HG03280 (cell line): ENCODE data around the gene MLXIP.
"Not testable (repeated sequence)": the region's sequence is repeated elsewhere in the genome, so short reads cannot be mapped to it uniquely, and the experiment has no call there.

Experiments used
- ATAC-seq: cut with Tn5 transposase; IDR thresholded peaks from one replicate; pipeline ENCODE4 v1.9.1; 2021; ENCODE audit warnings: mild to moderate bottlenecking, moderate library complexity; ENCODE audit not compliant: unreplicated experiment

Gene MLXIP

DNA sequence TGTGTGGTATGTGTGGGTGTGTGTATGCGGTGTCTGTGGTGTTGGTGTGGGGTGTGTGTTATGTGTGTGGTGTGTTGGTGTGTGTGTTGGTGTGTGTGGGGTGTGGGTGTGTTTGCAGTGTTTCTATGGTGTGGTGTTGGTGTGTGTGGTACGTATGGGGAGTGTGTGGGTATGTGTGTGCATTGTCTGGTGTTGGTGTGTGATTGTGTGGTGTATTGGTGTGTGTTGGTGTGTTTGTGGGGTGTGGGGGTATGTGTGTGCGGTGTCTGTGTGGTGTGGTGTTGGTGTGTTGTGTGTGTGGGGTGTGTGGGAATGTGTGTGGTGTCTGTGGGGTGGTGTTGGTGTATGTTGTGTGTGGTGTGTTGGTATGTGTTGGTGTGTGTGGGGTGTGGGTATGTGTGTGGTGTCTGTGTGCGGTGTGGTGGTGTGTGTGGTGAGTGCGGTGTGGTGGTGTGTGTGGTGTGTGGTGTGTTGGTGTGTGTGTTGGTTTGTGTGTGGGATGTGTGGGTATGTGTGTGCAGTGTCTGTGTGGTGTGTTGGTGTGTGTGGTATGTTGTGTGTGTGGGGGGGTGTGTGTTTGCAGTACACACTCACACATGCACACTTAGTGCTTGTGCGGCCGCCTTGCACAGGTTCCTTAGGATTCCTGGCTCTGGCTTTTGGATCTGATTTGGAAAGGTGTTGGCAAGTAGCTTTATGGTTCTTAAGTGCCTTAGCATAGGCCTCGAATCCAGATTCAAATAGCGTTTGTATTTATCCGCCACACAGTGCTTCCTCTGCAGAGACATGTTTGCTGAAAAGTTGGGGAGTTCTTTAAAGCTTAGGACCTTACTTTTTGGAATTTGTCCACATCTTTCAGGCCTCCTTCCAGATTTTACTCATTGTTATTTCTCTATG, 16.4 kb downstream of the MLXIP start:
- no peak for ATAC-seq

DNA sequence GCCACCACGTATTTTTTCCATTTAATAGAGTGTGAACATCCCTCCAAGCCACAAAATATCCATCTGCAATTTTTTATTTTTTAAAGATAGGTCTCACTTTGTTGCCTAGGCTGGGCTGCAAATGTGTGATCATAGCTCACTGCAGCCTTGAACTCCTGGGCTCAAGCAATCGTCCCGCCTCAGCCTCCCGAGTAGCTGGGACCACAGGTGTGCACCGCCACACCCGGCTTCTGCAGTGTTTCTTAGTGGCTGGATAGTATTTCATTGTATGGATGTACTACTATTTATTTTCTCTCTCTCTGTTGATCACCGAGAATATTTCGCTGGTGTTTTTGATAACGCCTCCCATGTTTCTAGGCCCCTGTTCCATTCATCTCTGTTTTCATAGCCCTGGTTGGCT, 17.5 kb downstream of the MLXIP start:
- ATAC-seq: no peak

DNA sequence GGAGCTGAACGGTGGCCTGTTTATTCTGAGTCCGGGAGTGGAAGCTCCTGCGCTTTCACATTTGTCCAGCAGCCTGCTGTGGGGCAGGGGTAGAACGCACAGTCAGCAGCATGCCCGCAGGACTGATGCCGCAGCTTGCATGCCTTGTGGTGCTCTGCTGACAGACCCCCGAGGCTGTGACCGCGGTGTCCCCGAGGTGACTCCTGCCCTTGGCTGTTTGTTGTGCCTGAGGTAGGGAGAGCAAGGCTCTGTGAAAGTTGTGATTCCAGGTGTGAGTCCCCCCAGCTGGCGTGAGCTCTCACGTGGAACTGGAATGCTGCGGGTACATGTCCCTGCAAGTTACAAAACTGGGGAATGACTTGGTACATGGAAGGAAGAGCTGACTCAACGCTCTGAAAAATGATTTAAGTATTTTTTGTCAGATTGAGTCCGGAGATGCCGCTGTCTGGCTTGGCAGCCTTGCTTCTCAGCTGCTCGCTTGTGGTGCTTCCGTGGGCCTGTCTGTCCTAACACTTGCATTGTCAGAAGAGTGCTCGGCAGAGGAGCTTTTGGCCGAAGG, 18.1 kb downstream of the MLXIP start:
- ATAC-seq: no peak

DNA sequence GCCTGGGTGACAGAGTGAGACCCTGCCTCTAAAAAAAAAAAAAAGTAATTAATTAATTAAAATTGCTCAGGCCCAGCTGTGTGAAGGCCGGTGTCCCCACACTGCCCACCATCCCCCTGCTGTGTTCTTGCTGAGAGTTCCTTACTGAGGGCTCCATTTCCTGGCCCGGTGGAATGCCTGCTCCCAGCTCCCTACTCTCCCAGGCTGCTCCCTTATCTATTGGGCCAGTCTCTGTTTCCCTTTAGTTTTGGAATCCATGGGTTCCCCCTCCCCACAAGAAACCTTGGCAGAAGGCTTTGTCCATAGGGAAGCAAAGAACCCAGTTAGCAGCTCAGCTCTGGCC, 19.0 kb downstream of the MLXIP start:
- ATAC-seq: no peak

DNA sequence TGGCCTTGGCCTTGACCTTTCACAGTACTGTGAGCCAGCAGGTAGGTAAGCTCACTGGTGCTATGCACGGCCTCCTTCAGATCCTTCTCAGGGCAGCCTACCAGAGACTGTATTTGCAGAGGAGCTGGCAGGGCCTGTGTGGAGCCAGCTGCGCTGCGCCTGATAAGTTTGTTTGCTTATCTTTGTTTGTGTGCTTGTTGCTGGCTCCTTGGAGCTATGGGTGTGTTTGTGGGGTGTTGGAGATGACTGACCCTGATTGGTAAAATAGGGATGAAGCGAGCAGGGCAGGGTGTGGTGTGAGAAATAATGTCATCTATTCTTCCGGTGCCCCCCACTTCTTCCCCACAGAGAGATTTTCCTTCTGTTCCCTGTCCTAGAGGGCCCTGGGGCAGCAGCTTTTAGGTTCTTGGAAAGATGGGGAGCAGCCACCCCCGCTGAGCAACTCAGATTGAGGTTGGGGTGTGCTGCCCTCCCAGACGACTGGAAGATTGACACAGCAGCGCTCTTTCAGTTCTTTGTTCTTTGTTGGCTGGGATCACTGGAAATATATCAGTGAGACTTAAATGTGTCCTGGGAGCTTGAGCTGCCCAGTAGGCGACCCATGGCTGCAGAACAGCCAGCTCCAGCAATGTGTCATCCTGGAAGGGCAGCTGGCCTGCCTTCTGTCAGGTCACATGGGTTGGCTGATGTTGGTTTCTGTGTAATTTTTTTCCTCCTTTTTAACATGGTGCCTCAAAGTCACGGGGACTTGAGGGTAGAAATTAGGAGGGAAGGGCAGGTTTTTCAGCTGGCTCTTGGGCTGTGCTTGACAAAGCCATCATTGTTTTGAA, 19.6 kb downstream of the MLXIP start:
- ATAC-seq: no peak

DNA sequence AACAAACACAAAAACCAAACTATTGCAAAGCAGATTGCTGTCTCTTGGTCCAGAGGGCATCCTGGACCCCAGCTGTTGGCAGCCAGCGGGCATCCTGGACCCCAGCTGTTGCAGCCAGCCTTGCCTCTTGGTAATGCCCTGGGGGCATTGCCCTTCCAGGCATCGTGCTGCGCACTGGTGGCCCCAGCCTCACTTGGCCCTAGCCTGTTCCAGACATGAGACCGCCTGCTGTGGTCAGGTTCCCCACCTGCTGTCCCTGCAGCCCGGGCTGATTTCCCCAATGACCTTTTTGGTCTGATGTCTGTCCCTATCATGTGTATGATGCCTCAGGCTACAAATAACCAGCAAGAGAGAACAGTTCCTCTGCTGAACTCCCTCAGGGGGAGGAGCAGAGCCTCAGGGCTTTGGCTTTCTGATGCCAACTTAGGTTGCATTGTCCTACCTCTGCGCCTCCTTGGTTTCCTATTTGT, 20.8 kb downstream of the MLXIP start:
- ATAC-seq: no peak

DNA sequence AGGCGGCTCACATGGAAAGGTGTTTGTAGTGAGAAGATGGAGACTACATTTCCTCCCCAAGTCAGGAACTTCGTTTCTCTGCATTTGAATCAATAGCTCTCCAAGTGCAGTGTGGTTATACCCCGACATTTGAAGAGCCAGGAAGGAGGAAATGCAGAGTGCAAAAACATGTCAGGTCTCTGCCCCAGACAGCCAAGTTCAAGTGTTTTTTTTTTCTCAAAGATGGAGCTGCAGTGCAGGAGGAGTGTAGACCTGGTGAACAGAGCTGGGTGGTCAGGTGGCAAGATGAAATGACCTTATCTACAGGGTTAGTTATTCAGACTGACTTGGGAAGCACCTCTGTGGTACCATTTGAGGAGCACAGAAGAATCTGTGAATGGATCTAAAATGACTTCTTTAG, 21.3 kb downstream of the MLXIP start:
- no peak for ATAC-seq

DNA sequence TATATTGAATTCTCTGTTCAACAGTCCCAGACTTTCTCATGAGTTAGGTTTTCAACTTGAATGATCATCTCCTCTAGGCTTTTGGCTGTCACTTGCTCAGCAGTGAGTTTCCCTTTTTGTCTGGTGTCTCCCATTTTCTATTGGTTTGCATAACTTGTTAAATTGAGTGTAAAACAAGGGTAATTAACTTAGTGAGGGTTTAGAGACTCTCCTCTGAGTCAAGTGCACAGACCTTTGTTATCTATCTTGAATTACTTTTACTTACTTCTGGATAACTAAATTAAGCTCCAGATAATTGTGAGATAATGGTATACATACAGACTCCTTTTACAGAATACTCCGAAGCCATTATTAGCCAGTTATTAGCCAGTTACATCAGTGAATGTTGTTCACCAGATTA, 22.0 kb downstream of the MLXIP start:
- no peak for ATAC-seq

DNA sequence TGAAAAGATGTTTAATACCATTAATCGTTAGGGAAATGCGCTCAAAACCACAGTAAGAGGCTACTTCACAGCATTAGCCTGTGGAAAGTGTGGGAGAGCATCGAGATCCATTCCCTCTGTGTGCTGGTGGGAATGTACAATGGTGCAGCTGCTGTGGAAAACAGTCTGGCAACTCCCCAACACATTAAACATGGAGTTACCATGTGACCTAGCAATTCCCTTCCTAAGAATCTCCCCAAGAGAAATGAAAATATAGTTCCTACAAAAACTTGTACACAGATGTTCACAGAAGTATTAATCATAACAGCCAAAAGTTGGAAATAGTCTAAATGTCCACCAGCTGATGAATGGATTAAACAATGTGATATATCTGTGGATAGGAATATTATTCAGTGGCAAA, 23.8 kb downstream of the MLXIP start:
- ATAC-seq: no peak

DNA sequence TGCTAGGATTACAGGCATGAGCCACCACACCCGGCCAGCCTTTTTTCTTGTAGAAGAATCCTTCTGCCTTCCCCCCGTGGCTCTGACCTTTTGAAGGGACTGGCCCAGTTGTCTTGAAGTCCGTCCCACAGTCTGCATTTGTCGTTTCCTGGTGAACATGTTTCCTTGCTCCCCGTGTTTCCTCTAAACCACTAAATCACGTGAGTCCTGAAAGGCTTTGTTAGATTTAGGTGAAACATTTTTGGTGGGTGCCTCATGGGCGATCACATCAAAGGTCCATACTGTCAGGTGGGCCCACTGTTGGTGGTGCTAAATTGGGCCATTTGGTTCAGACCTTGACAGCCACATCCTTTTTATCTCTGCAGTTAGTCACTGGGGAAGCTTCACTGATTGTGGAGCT, 26.3 kb downstream of the MLXIP start:
- no peak for ATAC-seq

DNA sequence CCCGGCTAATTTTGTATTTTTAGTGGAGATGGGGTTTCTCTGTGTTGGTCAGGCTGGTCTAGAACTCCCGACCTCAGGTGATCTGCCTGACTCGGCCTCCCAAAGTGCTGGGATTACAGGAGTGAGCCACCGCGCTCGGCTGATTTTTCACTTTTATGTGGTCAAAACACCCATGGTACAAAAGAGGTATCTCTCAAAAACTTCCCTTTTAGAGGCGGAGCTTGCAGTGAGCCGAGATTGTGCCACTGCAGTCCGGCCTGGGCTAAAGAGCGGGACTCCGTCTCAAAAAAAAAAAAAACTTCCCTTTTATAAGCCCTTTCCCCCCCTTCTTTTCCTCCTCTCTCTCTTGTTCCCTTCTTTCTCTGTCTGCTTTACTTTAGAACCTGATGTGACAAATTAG, 26.9 kb downstream of the MLXIP start:
- not testable (repeated sequence) for ATAC-seq

DNA sequence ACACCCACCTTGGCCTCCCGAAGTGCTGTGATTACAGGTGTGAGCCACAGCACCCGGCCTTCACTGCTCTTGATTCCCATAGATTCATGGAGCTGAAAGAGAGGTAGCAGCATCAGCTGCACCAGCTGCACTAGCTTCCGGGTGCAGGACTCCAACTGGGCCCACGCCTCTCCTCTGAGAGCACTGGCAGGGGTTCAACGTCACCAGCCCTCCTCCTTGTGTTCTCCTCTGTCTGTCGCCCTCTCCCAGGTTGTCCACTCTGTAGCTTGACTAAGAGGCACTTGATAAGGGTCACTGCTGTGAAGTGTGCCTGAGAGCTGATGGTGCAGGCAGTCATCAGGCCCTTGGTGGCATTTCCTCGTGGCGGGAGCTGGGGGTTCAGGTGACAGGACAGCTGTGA, 28.3 kb downstream of the MLXIP start:
- no peak for ATAC-seq

DNA sequence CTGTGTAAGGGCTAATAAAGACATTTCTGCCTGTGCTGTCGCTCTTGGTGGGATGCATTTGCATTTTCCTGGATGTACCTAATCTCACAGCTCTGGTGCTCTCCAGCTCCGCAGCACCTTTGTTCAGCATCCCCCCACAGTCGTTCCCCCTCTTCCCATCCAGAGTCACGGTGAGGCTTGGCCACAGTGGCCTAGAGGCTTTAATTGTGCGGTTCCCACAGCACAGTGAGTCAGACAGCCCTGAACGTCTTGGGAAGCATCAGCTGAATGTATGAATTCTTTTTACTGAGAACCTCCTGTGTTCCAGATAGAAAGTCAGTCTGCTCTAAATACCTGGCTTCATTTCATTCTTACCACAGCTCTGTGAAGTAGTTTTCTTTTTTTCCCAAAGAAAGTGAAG, 28.7 kb downstream of the MLXIP start:
- ATAC-seq: no peak

DNA sequence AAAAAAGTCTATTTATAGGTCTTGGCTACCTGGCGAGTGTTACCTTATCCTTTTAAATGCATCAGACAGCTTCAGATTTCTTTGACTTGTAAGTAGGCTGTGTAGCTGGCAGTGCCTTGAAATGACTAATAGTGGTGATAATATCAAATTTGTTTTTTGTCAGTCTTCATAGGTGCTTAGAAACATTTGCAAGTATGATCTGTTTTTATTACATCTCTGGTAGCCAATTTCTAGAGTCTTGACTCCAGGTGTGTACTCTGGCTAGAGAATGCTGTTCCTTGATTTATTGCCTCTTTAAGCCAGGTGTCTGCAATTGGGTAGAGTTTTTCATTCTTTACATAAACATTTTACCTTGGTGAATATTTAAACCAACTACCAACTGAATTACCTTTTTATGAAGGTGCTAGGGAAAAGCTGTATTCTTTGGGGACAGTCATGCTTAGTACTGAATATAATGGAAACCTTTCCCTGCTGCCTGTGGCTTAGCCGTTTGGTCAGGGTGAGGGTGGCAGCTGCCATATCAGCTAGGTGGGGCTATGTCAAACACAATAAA, 32.6 kb downstream of the MLXIP start:
- no peak for ATAC-seq

DNA sequence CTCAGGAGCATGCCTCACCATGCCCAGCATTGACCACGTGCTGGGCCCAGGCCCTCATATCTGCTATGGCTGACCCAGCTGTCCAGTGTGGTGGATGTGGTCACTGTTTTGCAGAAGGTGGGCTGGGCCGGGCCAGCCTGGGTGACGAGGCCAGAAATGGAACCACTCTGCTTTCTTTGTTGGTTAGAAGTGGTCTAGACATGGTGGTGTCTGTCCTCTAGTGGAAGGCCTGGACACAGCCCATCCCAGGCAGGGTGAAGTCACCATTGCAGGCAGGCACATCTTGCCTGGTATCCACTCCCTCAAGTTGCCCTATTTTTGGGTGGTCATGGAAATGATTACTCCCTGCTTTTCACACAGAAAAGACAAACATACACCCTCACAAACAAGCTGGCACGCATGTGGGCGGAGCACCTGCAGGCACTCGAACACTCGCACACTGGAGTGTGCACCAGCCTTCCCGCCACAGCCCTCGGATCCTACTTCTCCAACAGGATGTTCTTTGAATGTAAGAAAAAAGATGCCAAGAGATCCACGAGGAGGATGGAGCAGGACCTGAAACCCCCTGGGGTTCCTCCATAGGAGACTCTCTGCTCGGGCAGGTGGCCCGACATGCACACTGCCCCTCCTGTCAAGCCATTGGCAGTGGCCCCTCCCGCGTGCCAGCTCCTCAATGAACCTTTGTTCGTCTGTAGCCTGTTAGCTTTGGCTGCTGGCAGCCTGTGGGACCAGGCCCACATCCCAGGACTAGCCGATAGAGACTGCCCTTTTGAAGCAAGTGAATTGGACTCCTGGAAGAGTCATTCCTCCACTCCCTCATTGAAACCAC, 38.4 kb downstream of the MLXIP start:
- ATAC-seq: no peak

DNA sequence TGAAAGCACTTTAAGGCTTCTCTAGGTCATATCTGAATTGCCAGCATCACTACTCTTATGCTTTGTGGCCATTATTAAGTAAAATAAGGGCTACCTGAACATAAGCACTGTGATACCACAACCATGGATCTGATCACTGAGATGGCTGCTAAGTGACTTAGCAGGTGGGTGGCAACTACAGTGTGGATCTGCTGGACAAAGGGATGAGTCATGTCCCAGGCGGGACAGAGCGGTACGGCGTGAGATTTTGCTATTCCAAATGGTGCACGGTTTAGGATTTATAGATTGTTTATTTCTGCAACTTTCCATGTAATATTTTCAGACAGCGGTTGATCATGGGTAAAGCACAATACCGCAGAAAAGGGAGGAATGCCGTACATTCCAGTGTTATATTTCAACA, 39.4 kb downstream of the MLXIP start:
- ATAC-seq: no peak

DNA sequence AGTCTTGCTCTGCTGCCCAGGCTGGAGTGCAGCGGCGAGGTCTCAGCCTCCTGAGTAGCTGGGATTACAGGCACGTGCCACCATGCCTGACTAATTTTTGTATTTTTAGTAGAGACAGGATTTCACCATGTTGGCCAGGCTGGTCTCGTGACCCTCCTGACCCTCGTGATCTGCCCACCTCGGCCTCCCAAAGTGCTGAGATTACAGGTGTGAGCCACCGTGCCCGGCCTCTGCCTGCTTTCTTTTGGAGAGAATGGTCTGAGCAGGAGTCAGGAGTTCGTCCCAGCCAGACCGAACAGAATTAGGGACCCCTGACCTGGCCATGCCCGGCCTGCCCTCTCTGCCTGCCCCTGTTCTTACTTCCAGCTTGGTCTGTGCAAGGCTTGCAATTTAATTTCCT, 42.8 kb downstream of the MLXIP start:
- not testable (repeated sequence) for ATAC-seq

DNA sequence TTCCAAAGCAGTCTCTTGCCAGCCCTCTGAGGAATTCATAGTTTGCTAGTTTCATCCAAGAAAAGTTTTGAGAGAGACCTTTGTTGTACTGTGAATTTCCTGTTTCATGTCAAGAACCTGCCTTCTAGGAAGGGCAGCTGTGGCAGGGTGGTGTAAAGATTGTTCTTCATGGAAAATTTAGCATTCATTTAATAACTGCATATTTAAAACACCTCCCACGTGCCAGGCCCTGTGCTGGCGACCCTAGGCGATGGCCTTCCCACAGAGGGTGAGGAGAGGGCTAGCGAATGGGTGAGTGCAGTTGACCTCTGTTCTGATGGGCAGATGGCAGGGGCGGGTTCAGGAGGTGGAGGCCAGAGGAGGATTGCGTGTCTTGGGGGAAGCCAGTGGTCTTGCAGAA, 43.2 kb downstream of the MLXIP start:
- no peak for ATAC-seq

DNA sequence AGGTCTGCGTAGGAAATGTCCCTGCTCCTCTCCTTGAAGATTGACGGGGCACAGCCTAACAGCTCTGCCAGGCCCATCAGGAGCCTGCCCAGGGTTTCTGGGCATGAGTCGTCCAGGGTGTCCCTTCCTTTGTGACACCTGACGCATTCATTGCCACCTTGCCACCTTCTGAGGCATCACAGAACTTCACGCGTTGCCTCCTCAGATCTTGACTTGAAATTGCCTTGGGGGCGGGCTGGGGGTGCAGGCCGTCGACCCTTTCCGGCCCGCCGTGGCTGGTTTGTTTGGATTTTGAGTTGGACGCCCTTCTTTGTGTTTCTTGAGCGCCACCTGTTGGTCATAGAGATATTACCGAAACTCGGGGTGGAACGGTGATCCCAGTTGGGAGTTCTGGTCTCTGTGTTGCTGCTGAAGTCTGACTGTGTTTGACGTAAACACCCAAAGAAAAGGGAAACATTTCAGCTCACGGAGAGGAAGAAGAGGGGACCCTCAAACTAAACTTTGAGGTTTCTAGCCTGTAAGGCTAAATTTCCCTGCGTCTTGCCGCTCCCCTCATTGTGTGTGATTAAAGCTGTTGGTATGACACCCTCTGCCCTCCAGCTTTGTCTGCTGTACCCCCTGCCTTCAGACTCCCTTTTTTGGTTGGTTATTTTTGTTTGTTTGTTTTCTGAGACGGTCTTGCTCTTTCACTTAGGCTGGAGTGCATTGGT, 44.6 kb downstream of the MLXIP start:
- ATAC-seq: no peak

DNA sequence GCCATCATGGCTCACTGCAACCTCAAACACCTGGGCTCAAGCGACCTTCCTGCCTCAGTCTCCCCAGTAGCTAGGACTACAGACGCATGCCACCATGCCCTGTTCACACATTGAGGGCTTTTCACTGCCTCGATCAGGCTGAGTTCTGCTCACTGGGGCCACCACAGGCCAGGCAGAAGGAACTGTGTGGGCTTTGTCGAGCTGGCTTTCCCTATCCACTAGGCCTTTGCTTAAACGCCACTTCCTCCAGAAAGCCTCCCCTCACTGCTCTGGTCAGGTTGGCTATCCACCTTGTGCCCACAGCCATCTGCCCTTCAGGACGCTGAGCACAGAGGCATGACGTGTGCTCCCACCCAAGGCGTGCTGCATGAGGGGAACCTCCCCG, 45.2 kb downstream of the MLXIP start:
- no peak for ATAC-seq
